GM19240 (cell line): ENCODE results near the gene TRIM8.
"Not testable (repeated sequence)": the region's sequence is repeated elsewhere in the genome, so short reads cannot be mapped to it uniquely, and the experiment has no call there.

Experiments used
- DNase-seq: peaks from one replicate; pipeline ENCODE4 v3.0.0; 2011; ENCODE audit warnings: low spot score; ENCODE audit not compliant: insufficient read length

The TRIM8 gene

GRCh38 chr10:102649797-102650654 is 5.7 kb downstream of the TRIM8 start:
- no peak for DNase-seq

- DNase-seq = no peak
Measured at GRCh38 chr10:102650655-102651454, 6.6 kb downstream of the TRIM8 start.

- DNase-seq = no peak
Measured at GRCh38 chr10:102651455-102652169, 7.3 kb downstream of the TRIM8 start.

- no peak for DNase-seq
Measured at GRCh38 chr10:102652170-102652916, 8.1 kb downstream of the TRIM8 start.

GRCh38 chr10:102653060-102653459 is 8.8 kb downstream of the TRIM8 start:
- no peak for DNase-seq

- no peak for DNase-seq
Measured at GRCh38 chr10:102654566-102654965, 10.3 kb downstream of the TRIM8 start.

- no peak for DNase-seq
Measured at GRCh38 chr10:102654969-102655368, 10.7 kb downstream of the TRIM8 start.

- DNase-seq = no peak
Measured at GRCh38 chr10:102656026-102656425, 11.7 kb downstream of the TRIM8 start.

GRCh38 chr10:102656791-102657371 is 12.6 kb downstream of the TRIM8 start:
- DNase-seq = no peak

GRCh38 chr10:102657451-102657850 is 13.2 kb downstream of the TRIM8 start:
- DNase-seq = no peak

GRCh38 chr10:102657984-102658724 is 13.9 kb downstream of the TRIM8 start:
- DNase-seq = no peak

GRCh38 chr10:102658802-102659201 is 14.5 kb downstream of the TRIM8 start:
- DNase-seq = no peak

- DNase-seq = peak; percentile 92
Measured at GRCh38 chr10:102660888-102661657, 16.8 kb downstream of the TRIM8 start.

- no peak for DNase-seq
Measured at GRCh38 chr10:102661658-102662028, 17.4 kb downstream of the TRIM8 start.

- no peak for DNase-seq
Measured at GRCh38 chr10:102665904-102666509, 21.7 kb downstream of the TRIM8 start.

- not testable (repeated sequence) for DNase-seq
Measured at GRCh38 chr10:102667411-102667810, 23.1 kb downstream of the TRIM8 start.

GRCh38 chr10:102668326-102669107 is 24.2 kb downstream of the TRIM8 start:
- DNase-seq = no peak
